Measurements from ENCODE around the gene BANF2.

The BANF2 gene

GRCh38 chr20:17710379-17711266 is 10.9 kb downstream of the BANF2 start:
- no peak for DNase-seq (ENCODE audit: low read depth in 2 of 2)

- no peak for DNase-seq (ENCODE audit: low read depth in 2 of 2)
These were observed 11.5 kb downstream of the BANF2 start for GRCh38 chr20:17711267-17711627.

- DNase-seq (ENCODE audit: low read depth in 2 of 2): no peak
These were observed 12.4 kb downstream of the BANF2 start for GRCh38 chr20:17712201-17712600.

- no peak for DNase-seq (ENCODE audit: low read depth in 2 of 2)
These were observed 12.9 kb downstream of the BANF2 start for GRCh38 chr20:17712708-17713107.

DNA sequence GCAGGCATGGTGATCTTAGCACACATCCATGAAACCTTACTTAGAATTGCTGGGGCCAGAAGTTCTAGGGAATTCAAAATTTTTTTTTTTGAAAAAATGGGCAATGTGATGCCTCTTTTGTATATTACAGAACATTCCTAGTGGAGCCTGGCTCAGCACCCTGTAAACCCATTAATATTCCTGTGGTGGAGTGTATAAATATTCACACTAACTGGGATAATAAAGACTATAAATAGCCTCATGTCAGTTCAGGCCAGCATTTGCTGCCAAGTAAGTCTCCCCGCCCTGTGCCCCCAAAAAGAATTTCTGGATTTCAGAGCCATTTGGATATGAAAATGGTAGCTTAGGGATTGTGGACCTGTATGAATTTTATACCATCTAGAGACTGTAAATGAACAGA is 14.8 kb downstream of the BANF2 start:
- DNase-seq (ENCODE audit: low read depth in 2 of 2): no peak

DNA sequence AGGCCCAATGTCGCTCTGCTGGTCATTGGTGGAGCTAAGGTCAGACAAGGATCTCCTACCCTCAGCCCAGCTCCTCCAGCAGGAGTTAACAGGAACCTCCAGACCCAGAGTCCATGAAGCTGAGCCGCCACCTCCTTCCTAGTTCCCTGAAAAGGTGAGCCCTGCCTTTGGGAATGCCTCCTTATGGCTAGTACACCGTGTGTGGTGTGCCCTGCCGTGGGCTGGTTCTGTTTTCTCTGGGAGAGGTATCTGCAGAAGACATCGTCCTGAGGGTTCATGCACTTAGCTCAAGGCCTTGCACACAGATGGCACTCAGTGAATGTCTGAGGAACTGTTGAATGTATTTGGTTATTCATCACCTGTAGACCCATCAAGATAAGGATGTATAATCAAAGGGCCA is 15.3 kb downstream of the BANF2 start:
- DNase-seq (ENCODE audit: low read depth in 2 of 2): no peak

GRCh38 chr20:17716331-17716730 is 16.6 kb downstream of the BANF2 start:
- DNase-seq (ENCODE audit: low read depth in 2 of 2): no peak

GRCh38 chr20:17720755-17721154 is 21.0 kb downstream of the BANF2 start:
- DNase-seq (ENCODE audit: low read depth in 2 of 2): no peak

DNA sequence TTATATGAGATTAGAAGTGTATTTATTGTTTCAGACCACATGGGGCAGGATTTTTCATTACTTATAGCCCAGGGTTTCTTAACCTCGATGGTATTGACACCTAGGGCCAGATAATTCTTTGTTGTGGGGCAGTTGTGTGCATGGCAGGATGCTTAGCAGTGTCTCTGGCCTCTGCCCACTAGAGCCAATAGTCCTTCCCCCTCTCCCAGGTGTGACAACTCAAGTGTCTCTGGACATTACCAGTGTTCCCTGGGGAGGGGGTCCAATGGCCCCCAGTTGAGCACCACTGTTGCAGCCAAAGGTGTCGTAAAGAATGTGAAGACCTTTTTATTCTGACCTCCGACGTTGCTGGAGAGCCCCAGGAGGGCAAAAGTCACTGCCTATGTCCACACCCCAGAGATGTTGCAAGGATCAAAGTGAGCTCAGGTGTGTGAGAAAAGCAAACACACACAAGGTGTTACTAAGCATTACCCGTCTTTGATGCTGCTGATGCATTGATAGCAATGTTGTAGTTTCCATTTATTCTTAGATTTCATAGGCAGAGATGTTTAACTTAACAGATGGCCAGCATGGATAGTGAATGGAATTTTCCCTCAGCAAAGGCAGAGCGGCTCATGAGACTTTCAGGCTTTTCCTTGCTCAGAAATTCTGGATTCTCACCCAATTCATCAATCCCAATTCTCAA is 22.2 kb downstream of the BANF2 start:
- DNase-seq (ENCODE audit: low read depth in 2 of 2): no peak

- no peak for DNase-seq (ENCODE audit: low read depth in 2 of 2)
These were observed 22.9 kb downstream of the BANF2 start for GRCh38 chr20:17722493-17723300.

GRCh38 chr20:17723301-17723691 is 23.5 kb downstream of the BANF2 start:
- no peak for DNase-seq (ENCODE audit: low read depth in 2 of 2)

DNA sequence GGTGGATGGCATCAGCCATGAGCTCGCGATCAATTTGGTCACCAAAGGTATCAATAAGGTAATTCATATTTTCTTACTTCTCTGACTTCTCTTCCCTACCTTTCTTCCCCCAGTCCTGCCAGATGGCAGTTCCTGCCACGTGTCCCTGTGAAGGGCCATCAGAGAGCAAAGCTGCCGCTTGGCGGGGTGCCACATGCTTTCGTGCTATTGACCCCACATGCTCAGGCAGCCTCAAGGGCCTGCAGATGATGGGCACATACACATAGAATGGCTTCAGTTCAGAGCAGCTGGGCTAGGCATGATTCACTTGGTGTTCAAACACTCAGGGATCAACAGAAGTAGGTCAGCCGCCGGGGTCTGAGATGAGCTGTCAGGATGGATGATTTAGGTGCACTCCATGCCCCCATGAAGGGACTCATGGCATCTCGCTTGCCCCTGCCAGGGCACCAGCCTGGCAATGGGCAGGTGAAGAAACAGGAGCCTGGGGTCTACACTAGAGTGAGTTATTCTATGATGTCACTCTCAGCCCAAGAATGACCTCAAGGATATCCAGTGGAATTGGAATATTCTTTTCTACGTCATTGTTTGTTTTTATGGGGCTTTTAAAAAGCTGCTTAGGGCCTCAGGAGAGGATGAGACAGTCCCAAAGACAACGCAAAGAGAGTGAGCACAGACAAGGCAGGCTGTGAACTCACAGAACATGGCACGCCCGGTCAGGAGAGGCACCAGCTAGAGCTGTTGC is 25.5 kb downstream of the BANF2 start:
- DNase-seq (ENCODE audit: low read depth in 2 of 2): no peak

DNA sequence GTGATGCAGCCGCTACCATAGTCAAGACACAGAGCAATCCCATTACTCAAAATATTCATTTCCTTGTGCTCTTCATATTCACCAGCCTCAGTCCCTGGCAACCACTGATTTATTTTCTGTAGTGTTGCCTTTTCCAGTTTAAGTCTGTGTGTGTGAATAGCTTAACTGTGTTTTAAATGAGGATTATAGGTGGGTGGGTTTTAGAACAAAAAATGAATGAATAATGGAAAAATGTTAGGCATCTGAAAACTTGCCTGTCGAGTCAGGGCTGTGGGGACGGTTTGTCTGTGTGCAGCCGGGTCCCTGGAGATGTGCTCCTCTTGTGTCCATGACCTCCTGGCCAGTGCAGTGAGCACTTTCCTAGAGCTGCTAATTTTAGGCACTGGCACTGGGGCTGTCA is 27.1 kb downstream of the BANF2 start:
- no peak for DNase-seq (ENCODE audit: low read depth in 2 of 2)

DNA sequence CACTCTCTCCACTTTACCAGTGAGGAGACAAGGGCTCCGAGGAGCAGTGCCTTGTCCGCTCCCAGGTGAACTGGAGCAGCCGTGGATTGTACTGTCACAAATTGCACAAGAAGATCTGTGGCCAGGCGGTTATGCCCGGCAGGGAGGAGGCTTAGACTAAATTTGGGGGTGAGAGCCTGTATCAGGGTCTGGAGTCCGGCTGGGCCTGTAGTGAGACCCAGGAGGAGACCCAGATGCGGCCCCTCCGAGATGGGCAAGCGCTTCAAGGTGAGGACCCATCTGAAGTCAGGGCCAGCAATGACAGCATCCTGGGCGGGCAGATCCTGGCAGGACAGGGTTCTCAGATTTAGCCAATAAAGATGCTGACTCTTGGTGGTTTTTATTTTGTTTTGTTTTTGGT is 27.6 kb downstream of the BANF2 start:
- no peak for DNase-seq (ENCODE audit: low read depth in 2 of 2)

DNA sequence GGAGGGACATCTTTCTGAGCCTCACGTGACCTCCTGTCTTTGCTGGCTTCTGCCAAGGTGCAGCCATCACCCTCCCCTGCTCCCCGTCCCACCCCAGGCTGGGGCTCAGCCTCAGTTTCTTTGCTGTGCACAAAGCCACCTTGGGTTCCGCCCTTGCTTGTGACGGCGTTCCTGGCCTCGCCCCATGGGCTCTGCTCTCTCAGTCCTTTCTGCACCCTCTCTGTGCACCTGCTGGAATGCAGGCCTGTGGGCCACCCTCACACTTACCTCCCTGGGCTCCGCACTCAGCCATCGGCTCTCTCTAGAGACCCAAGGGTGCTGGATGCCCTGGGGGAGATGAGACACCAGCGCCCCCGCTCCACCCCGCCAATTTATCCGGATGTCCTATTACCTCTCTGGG is 28.3 kb downstream of the BANF2 start:
- no peak for DNase-seq (ENCODE audit: low read depth in 2 of 2)

- no peak for DNase-seq (ENCODE audit: low read depth in 2 of 2)
These were observed 30.3 kb downstream of the BANF2 start for GRCh38 chr20:17730071-17730470.

DNA sequence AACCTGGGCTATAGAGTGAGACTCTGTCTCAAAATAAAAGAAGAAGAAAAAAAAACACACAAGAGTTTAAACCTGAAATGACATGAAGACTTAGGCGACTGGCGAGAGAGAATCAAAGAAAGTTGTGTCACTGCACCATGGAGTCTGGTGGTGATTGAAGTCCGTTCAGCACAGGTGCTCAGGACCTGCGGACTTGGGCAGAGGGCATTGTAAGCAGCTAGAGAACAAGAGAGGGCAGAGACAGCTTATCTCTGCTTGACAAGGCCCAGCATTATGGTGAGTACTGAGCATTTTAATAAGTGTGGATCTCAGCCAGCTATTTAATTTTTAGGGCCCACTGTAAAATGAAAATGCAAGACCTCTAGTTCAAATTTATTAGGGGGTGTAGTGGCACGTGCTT is 31.5 kb downstream of the BANF2 start:
- DNase-seq (ENCODE audit: low read depth in 2 of 2): no peak

DNA sequence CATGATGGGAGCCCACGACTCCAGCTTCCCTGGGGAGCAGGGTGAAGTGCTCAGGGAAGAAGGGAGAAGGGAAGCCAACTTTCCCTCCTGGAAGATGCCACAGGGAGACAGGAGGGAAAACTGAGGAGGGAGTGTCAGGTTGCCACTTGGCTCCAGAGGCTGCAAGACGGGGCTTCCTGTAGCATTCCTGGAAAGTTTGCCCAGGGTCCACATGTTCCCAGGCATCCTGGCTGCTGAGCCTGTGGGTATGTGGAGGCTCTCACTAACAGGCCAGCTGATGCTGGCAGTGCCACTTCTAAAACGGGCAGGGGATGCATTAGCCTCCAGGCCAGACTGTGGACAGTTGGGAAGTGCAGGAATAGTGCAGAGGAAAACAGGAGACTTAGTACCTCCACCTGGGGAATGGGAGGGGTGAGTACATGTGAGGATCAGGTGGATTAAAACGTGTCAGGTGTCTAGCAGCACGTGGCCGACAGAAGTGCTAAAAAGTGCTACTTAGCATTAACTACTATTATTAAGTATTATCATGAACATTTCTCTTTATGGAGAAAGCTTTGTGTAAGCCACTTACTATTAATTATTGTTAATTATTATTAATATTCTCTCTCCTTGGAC is 33.2 kb downstream of the BANF2 start:
- no peak for DNase-seq (ENCODE audit: low read depth in 2 of 2)

DNA sequence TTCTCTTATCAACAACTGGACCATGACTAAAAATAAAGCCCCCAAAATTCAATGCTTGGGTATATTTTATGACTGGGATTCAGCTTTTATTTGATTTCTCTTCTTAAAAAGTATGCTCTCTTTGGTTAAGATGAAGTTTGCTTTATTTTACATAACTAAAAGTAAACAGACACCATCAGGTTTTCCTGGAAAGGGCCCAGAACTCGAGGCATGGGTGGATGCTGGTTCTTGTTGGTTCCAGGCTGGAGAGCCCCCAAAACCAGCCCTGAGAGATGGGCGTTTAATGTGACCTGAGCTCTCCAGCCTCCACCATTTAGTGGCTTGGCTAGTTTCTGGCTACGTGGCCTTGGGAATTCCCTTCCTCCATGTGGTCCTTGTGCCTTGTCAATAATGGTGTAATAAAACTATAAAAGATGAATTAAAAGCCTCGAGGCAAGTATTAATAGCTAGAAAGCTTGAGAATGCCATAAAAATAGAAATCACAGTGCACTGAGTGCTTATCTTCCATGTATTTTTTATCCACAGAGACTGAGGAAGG is 34.1 kb downstream of the BANF2 start:
- no peak for DNase-seq (ENCODE audit: low read depth in 2 of 2)

- no peak for DNase-seq (ENCODE audit: low read depth in 2 of 2)
These were observed 34.6 kb downstream of the BANF2 start for GRCh38 chr20:17734374-17734773.

GRCh38 chr20:17735206-17735804 is 35.5 kb downstream of the BANF2 start:
- no peak for DNase-seq (ENCODE audit: low read depth in 2 of 2)
